ENCODE measurements around the gene PNLIPRP1. TPM values are rescaled to one million over a fixed set of nuclear protein-coding genes. Genes with fewer than 3 reads are reported as not detected.

PNLIPRP1 gene
- total RNA-seq, 4 donors from 2014 or later, result not detected

- DNase-seq, result no peak
- Histone ChIP-seq H3K9me3 (no peaks in the 10 kb centered on the region), H3K27me3 (peaks cover 0 to 2% (median 0%) of the 10 kb centered on the region in 3 donors), H3K36me3 (no peaks in the 10 kb centered on the region), H3K4me3 (no peak overlapping the region), H3K4me1 (no peaks in the 10 kb centered on the region), H3K27ac (no peak overlapping the region)
- intact Hi-C loops (cut with DNase I; ENCODE audit: low total_unique reads), result no loop called here
- no peak for ATAC-seq
- TF ChIP-seq, protein P1, sequence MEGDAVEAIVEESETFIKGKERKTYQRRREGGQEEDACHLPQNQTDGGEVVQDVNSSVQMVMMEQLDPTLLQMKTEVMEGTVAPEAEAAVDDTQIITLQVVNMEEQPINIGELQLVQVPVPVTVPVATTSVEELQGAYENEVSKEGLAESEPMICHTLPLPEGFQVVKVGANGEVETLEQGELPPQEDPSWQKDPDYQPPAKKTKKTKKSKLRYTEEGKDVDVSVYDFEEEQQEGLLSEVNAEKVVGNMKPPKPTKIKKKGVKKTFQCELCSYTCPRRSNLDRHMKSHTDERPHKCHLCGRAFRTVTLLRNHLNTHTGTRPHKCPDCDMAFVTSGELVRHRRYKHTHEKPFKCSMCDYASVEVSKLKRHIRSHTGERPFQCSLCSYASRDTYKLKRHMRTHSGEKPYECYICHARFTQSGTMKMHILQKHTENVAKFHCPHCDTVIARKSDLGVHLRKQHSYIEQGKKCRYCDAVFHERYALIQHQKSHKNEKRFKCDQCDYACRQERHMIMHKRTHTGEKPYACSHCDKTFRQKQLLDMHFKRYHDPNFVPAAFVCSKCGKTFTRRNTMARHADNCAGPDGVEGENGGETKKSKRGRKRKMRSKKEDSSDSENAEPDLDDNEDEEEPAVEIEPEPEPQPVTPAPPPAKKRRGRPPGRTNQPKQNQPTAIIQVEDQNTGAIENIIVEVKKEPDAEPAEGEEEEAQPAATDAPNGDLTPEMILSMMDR (IDR thresholded peaks at IDR 0.05 in 4 of 5, conservative IDR thresholded peaks at IDR 0.05 in 1 of 5), result no peak
- no peak for TF ChIP-seq POLR2A (IDR thresholded peaks at IDR 0.05)
- in situ Hi-C loops (cut with MboI; ENCODE audit: low sequenced_read_pairs in 4 of 4), result no loop called here
These were observed 42.4 kb downstream of the PNLIPRP1 start for GRCh38 chr10:116633216-116633600.

DNA sequence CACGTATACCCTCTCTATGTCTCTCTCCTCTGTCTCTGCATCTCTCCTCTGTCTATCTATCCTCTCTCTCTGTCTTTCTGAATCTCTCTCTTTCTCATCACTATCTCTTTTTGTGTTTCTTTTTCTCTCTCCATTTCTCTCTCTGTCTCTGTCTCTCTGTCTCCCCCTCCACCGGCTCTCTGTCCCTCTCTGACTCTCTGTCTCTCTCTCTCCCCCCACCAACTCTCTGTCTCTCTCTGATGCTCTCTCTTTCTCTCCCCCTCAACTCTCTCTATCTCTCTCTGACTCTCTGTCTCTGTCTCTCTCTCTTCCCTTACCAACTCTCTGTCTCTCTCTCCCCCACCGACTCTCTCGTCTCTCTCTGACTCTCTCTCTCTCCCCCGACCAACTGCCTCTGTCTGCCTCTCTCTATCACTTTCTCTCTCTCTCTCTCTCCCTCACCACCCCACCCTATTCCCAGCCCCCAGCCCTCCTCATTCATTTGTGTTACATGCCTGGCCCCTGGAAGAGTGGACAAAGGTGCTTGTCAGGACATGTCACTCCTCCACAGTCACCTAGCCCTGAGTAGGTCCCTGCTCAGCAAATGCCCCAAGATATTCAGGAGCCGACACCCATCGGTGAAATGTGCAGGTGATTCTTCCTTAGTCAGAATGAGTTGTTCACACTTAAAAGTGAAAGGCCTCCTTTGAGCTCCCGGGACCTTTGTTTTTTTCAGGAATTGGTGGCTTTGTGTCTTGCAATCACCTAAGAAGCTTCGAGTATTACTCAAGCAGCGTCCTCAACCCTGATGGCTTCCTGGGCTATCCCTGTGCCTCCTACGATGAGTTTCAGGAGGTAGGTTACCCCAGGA lies 43.6 kb downstream of the PNLIPRP1 start:
- no peak for TF ChIP-seq POLR2A (IDR thresholded peaks at IDR 0.05)
- TF ChIP-seq, protein P1 (IDR thresholded peaks at IDR 0.05 in 4 of 5, conservative IDR thresholded peaks at IDR 0.05 in 1 of 5), result no peak
- H3K27ac ChIP-seq, result no peak overlapping the region
- ATAC-seq (no peak), DNase-seq (no peak)
- intact Hi-C loops (cut with DNase I; ENCODE audit: low total_unique reads), result no loop called here
- no peaks in the 10 kb centered on the region for H3K4me1 ChIP-seq
- no peak overlapping the region for H3K4me3 ChIP-seq
- no peaks in the 10 kb centered on the region for H3K36me3 ChIP-seq
- H3K9me3 ChIP-seq, result no peaks in the 10 kb centered on the region
- peaks cover 0 to 2% (median 0%) of the 10 kb centered on the region in 3 donors for H3K27me3 ChIP-seq
- in situ Hi-C loops (cut with MboI; ENCODE audit: low sequenced_read_pairs in 4 of 4), result no loop called here

DNA sequence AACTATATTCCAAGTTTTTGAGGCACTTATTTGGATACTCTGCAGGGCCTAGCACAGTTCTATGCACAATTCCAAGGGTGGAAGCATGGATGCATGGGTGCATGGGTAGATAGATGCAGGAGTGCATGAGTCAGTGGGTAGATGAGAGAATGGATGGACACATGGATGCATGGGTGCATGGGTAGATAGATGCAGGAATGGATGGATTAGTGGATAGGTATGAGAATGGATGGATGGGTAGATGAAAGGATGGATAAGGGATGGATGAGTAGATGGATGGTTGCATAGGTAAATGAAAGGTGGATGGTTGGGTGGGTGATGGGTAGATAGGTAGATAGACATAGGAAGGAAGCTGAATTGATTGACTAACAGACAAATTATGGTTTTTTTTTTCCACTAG lies 45.6 kb downstream of the PNLIPRP1 start:
- TF ChIP-seq POLR2A (IDR thresholded peaks at IDR 0.05), result no peak
- TF ChIP-seq, protein P1 (IDR thresholded peaks at IDR 0.05 in 4 of 5, conservative IDR thresholded peaks at IDR 0.05 in 1 of 5), result no peak
- H3K4me1 ChIP-seq, result no peaks in the 10 kb centered on the region
- no peak overlapping the region for H3K27ac ChIP-seq
- in situ Hi-C loops (cut with MboI; ENCODE audit: low sequenced_read_pairs in 4 of 4), result no loop called here
- H3K9me3 ChIP-seq, result no peaks in the 10 kb centered on the region
- H3K36me3 ChIP-seq, result no peaks in the 10 kb centered on the region
- H3K27me3 ChIP-seq, result no peaks in the 10 kb centered on the region
- ATAC-seq (no peak), DNase-seq (no peak)
- intact Hi-C loops (cut with DNase I; ENCODE audit: low total_unique reads), result no loop called here
- no peak overlapping the region for H3K4me3 ChIP-seq

DNA sequence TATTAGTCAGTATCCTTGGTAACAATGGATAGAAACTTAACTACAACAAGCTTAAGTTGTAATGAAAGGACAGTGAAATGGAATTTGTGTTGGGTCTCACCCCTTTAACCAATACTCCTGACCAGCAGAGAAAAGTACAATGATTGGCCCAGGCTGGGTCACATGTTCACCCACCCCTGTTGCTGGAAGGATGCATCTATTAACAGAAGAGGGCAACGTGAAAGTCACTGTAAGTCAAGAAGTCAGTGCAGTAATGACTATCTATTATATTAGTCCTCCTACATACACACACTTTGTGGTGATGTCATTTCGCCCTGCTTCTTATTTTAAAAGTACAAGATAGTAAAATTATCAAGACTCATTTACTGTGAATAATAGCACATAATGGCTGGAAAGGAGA lies 46.2 kb downstream of the PNLIPRP1 start:
- intact Hi-C loops (cut with DNase I; ENCODE audit: low total_unique reads), result no loop called here
- no peak overlapping the region for H3K4me3 ChIP-seq
- no peak overlapping the region for H3K27ac ChIP-seq
- in situ Hi-C loops (cut with MboI; ENCODE audit: low sequenced_read_pairs in 4 of 4), result no loop called here
- no peak for DNase-seq
- H3K4me1 ChIP-seq, result no peaks in the 10 kb centered on the region
- no peaks in the 10 kb centered on the region for H3K27me3 ChIP-seq
- TF ChIP-seq, protein P1 (IDR thresholded peaks at IDR 0.05 in 4 of 5, conservative IDR thresholded peaks at IDR 0.05 in 1 of 5), result no peak
- no peak for TF ChIP-seq POLR2A (IDR thresholded peaks at IDR 0.05)
- ATAC-seq, result no peak
- no peaks in the 10 kb centered on the region for H3K36me3 ChIP-seq
- no peaks in the 10 kb centered on the region for H3K9me3 ChIP-seq
